A673 (cell line): ENCODE results near the gene SLC38A3. TPM values are rescaled to one million over a fixed set of nuclear protein-coding genes. Genes with fewer than 3 reads are reported as not detected.

ENCODE experiments used
- BruUV-seq: library from RNA; stranded (reverse); fragments of 400-500 nt; replicated peaks from 2 replicates; lab custom pipeline; 2021; lab: Mats Ljungman, UMichigan
- CTCF ChIA-PET: fragments of 300-600 bp; sonication (Branson Sonifier 250); formaldehyde crosslinking; loops from one replicate; lab custom pipeline; 2022; ENCODE audit warnings: antibody characterized with exemption; lab: Charles Lee
- POLR2A ChIA-PET: fragments of 300-600 bp; sonication (Branson Sonifier 250); formaldehyde crosslinking; loops from one replicate; lab custom pipeline; 2022; ENCODE audit warnings: antibody characterized with exemption; ENCODE audit not compliant: low non-redundant PET; lab: Charles Lee
- DNase-seq: peaks from one replicate; pipeline ENCODE4 v3.0.0-alpha.2; 2015; ENCODE audit warnings: low spot score
- H3K27ac ChIP-seq: fragments of 200-600 bp; sonication (generic); 2 replicates; pipeline ENCODE4 v1.5.1; 2016; ENCODE audit warnings: mixed run types, low read depth, mild to moderate bottlenecking, mixed read lengths, antibody characterized with exemption, low read length; ENCODE audit not compliant: poor library complexity, severe bottlenecking
- H3K27me3 ChIP-seq: fragments of 200-600 bp; sonication (generic); replicated peaks from 2 replicates; pipeline ENCODE4 v1.6.1; 2017; ENCODE audit warnings: mixed run types, low read depth, mild to moderate bottlenecking, mixed read lengths, antibody characterized with exemption, low read length; ENCODE audit not compliant: insufficient read depth, poor library complexity
- H3K36me3 ChIP-seq: fragments of 200-600 bp; sonication (generic); 2 replicates; pipeline ENCODE4 v1.6.1; 2016; ENCODE audit warnings: mixed run types, mild to moderate bottlenecking, mixed read lengths, antibody characterized with exemption, low read length; ENCODE audit not compliant: insufficient read depth, poor library complexity, severe bottlenecking
- H3K4me1 ChIP-seq: fragments of 200-600 bp; sonication (generic); 2 replicates; pipeline ENCODE4 v1.6.1; 2017; ENCODE audit warnings: mixed run types, mild to moderate bottlenecking, mixed read lengths, antibody characterized with exemption, low read length; ENCODE audit not compliant: insufficient read depth, poor library complexity, severe bottlenecking
- H3K4me3 ChIP-seq: fragments of 200-600 bp; sonication (generic); 2 replicates; pipeline ENCODE4 v1.5.1; 2016; ENCODE audit warnings: low read depth, mixed run types, mild to moderate bottlenecking, mixed read lengths, low read length; ENCODE audit not compliant: poor library complexity, severe bottlenecking
- H3K9me3 ChIP-seq: fragments of 200-600 bp; sonication (generic); 2 replicates; pipeline ENCODE4 v1.6.1; 2016; ENCODE audit warnings: mixed run types, low read depth, mild to moderate bottlenecking, mixed read lengths, antibody characterized with exemption, low read length; ENCODE audit not compliant: poor library complexity, severe bottlenecking
- EZH2 ChIP-seq: fragments of 200-600 bp; sonication (generic); IDR thresholded peaks from 2 replicates; pipeline ENCODE4 v1.6.1; 2017; ENCODE audit warnings: borderline replicate concordance, low read depth, mild to moderate bottlenecking, mixed read lengths, antibody characterized with exemption, low read length; ENCODE audit not compliant: poor library complexity, severe bottlenecking
- intact Hi-C: fragments of 100-400 bp; cut with micrococcal nuclease; formaldehyde crosslinking; loops from one replicate; pipeline ENCODE4 v1.10.0; 2022; ENCODE audit not compliant: unreplicated experiment
- total RNA-seq: library from RNA; stranded (reverse); gene quantifications from 2 replicates; pipeline ENCODE4 v1.2.3, GENCODE V29; 2021
- TF ChIP-seq, protein P1 (sequence below): fragments of 300-800, 200-600 bp; sonication (generic); conservative IDR thresholded peaks from 2 replicates; pipeline ENCODE4 v1.5.1; 2017; ENCODE audit warnings: low read depth, mild to moderate bottlenecking, antibody characterized with exemption, low read length, moderate library complexity, mixed read lengths

The SLC38A3 gene
- total RNA-seq, 1 experiment from 2014 or later, result not detected

DNA sequence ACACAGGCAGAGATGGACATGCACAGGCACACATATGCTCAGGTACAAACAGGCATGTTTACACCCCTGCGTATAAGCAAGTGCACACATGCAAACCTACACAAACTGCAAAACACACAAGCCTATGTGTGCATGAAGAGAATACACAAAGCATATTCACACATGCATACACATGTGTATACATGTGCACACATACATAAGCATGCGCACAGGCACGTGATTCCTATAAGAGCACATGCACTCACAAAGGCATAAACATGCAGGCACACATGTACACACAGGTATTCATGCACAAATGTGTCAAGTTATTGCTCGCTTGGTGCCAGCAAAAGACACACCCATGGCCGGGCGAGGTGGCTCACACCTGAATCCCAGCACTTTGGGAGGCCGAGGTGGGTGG is 15.1 kb upstream of the SLC38A3 start:
- intact Hi-C loops, result loop anchor here (1.0 kb wide), 1 partner anchor 69 kb away; no protein-coding TSS in a partner anchor
- Histone ChIP-seq H3K36me3 (no peaks in the 10 kb centered on the region), H3K4me1 (no peaks in the 10 kb centered on the region), H3K9me3 (no peaks in the 10 kb centered on the region), H3K4me3 (no peak overlapping the region), H3K27me3 (peaks cover 15% of the 10 kb centered on the region), H3K27ac (no peak overlapping the region)
- ChIA-PET POLR2A (no interaction called here), CTCF (no interaction called here)
- TF ChIP-seq EZH2, result no peak
- TF ChIP-seq, protein P1, sequence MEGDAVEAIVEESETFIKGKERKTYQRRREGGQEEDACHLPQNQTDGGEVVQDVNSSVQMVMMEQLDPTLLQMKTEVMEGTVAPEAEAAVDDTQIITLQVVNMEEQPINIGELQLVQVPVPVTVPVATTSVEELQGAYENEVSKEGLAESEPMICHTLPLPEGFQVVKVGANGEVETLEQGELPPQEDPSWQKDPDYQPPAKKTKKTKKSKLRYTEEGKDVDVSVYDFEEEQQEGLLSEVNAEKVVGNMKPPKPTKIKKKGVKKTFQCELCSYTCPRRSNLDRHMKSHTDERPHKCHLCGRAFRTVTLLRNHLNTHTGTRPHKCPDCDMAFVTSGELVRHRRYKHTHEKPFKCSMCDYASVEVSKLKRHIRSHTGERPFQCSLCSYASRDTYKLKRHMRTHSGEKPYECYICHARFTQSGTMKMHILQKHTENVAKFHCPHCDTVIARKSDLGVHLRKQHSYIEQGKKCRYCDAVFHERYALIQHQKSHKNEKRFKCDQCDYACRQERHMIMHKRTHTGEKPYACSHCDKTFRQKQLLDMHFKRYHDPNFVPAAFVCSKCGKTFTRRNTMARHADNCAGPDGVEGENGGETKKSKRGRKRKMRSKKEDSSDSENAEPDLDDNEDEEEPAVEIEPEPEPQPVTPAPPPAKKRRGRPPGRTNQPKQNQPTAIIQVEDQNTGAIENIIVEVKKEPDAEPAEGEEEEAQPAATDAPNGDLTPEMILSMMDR, result no peak
- BruUV-seq, result no TSS peak
- DNase-seq, result no peak

DNA sequence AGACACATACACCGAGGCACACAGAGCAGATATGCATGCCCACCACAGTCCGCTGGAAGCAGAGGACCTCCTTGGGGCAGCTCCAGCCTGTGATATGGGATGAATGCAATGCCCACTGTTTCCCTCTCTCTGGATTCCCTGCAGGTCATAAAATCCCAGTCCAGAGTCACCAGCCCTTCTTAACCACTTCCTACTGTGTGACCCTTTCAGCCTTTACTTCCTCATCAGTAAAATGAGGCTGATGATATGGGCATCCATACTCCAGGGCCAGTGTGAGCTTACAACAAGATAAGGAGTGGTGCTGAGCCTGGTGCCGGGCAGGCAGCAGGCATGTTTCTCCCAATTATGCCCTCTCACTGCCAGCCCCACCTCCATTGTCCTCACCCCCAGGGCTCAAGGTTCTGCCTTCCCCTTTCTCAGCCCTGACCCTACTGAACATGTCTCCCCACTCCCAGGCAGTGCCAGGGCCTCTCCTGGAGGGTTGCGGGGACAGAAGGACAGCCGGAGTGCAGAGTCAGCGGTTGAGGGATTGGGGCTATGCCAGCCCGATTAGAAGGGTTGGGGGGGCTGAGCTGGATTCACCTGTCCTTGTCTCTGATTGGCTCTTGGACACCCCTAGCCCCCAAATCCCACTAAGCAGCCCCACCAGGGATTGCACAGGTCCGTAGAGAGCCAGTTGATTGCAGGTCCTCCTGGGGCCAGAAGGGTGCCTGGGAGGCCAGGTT is 14.0 kb upstream of the SLC38A3 start, which contains the start of gene GNAT1:
TSS of gene GNAT1 (plus strand) at position 675 of the 725 bp plus-strand sequence. CDS start 116 bp downstream, outside the sequence.
- H3K4me3 ChIP-seq, result no peak within 1 kb of the TSS
- TF ChIP-seq, protein P1, result no peak
- no peak for TF ChIP-seq EZH2
- BruUV-seq, result no TSS peak
- H3K9me3 ChIP-seq, result no peaks in the 10 kb centered on the region
- peaks cover 15% of the 10 kb centered on the region for H3K27me3 ChIP-seq
- no peak within 1 kb of the TSS for H3K27ac ChIP-seq
- no peaks in the 10 kb centered on the region for H3K4me1 ChIP-seq
- H3K36me3 ChIP-seq, result no peaks in the 10 kb centered on the region
- no peak for DNase-seq
- ChIA-PET POLR2A (no interaction called here), CTCF (interaction anchor here (0.6 to 0.7 kb wide), 3 partner anchors 18 to 261 kb away, joined by 4 to 6 read pairs (median 5); no protein-coding TSS in a partner anchor)
- intact Hi-C loops, result no loop called here

DNA sequence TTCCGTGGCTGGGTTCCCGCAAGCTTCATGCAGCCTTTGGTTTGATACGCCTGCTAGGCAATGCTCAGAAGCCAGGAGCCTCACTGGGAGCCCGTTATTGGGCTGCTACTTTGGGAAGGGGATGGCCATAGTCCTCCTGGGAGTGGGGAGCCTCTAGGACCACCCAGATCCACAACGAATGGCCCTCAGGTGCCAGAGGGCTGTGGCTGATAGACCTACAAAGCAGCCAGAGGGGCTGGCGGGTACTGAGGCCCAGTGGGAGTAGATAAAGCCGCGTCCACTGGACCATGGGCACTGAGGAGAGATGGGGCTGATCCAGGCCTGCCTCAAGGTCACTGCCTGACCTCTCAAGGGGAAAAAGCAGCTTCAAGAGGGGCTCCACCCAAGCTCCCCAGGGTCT is 12.9 kb upstream of the SLC38A3 start:
- no peak for DNase-seq
- no peak for TF ChIP-seq EZH2
- TF ChIP-seq, protein P1, result no peak
- no peaks in the 10 kb centered on the region for H3K9me3 ChIP-seq
- H3K27me3 ChIP-seq, result peaks cover 15% of the 10 kb centered on the region
- H3K4me3 ChIP-seq, result no peak overlapping the region
- no peak overlapping the region for H3K27ac ChIP-seq
- ChIA-PET POLR2A (no interaction called here), CTCF (interaction anchor here (0.6 kb wide), 1 partner anchor 35 kb away, joined by 6 read pairs; no protein-coding TSS in a partner anchor)
- H3K4me1 ChIP-seq, result no peaks in the 10 kb centered on the region
- no peaks in the 10 kb centered on the region for H3K36me3 ChIP-seq
- BruUV-seq, result no TSS peak
- intact Hi-C loops, result loop anchor here (1.0 kb wide), 1 partner anchor 81 kb away; no protein-coding TSS in a partner anchor
